H1 (cell line): ENCODE measurements around the gene PRRT4. TPM values are rescaled to one million over a fixed set of nuclear protein-coding genes. Genes with fewer than 3 reads are reported as not detected.

ENCODE experiments used
- CTCF ChIA-PET: fragments of 300-600 bp; sonication (Branson Sonifier 250); formaldehyde crosslinking; loops from one replicate; lab custom pipeline; 2021; ENCODE audit not compliant: partially characterized antibody; lab: Charles Lee
- POLR2A ChIA-PET: fragments of 300-600 bp; sonication (Branson Sonifier 250); formaldehyde crosslinking; loops from one replicate; lab custom pipeline; 2021; ENCODE audit warnings: inconsistent platforms; ENCODE audit not compliant: partially characterized antibody; lab: Charles Lee
- DNase-seq, 2 experiments: peaks; one replicate each; pipeline versions ENCODE4 v3.0.0 to v3.0.0-alpha.2; 2010 to 2022; ENCODE audit warnings: low spot score in 2 of 2, low read depth in 1 of 2, mixed read lengths in 1 of 2
- FAIRE-seq: peaks from 2 replicates; lab custom pipeline; 2011; peaks lifted over from hg19 to GRCh38; lab: Jason Lieb, UNC
- H2AFZ ChIP-seq: 2 replicates; pipeline ENCODE4 v1.8.1; 2012; ENCODE audit warnings: low read length, inconsistent platforms
- H2AK5ac ChIP-seq: 2 replicates; pipeline ENCODE4 v1.6.1; 2013; ENCODE audit warnings: low read depth, low read length
- H2BK120ac ChIP-seq: replicated peaks from 2 replicates; pipeline ENCODE3; 2013; ENCODE audit warnings: low read depth, low read length, inconsistent platforms
- H2BK12ac ChIP-seq: 2 replicates; pipeline ENCODE4 v1.6.1; 2013; ENCODE audit warnings: low read depth, low read length
- H2BK15ac ChIP-seq: 2 replicates; pipeline ENCODE4 v1.6.1; 2013; ENCODE audit warnings: low read length
- H2BK20ac ChIP-seq: 2 replicates; pipeline ENCODE4 v1.6.1; 2013; ENCODE audit warnings: low read length
- H2BK5ac ChIP-seq: 2 replicates; pipeline ENCODE4 v1.6.1; 2013; ENCODE audit warnings: low read depth, low read length
- H3K14ac ChIP-seq: 2 replicates; pipeline ENCODE4 v1.6.1; 2013; ENCODE audit warnings: inconsistent platforms; ENCODE audit not compliant: insufficient read length
- H3K18ac ChIP-seq: 2 replicates; pipeline ENCODE4 v1.6.1; 2013; ENCODE audit warnings: low read length; ENCODE audit errors: extremely low read depth
- H3K23ac ChIP-seq: 2 replicates; pipeline ENCODE4 v1.6.1; 2013; ENCODE audit warnings: inconsistent platforms; ENCODE audit not compliant: insufficient read length
- H3K23me2 ChIP-seq: 2 replicates; pipeline ENCODE4 v1.6.1; 2013; ENCODE audit warnings: low read depth, low read length
- H3K27ac ChIP-seq: 2 replicates; pipeline ENCODE4 v1.6.1; 2011; ENCODE audit warnings: low read depth, low read length, inconsistent platforms
- H3K27me3 ChIP-seq, 4 experiments: replicated peaks in 1 of 4; 1 replicate in 1 of 4; 2 replicates in 3 of 4; pipeline versions ENCODE4 v1.6.1 to v1.8.1; 2011 to 2013; ENCODE audit warnings: low read length in 3 of 4, mild to moderate bottlenecking in 3 of 4, inconsistent platforms in 2 of 4, mixed read lengths in 2 of 4, moderate library complexity in 1 of 4; ENCODE audit not compliant: control insufficient read depth in 3 of 4, insufficient read depth in 3 of 4; ENCODE audit errors: extremely low read depth in 1 of 4
- H3K36me3 ChIP-seq, 4 experiments: 2 replicates each; pipeline versions ENCODE4 v1.6.1 to v1.8.1; 2011 to 2013; ENCODE audit warnings: mild to moderate bottlenecking in 4 of 4, low read length in 3 of 4, moderate library complexity in 2 of 4, control low read depth in 1 of 4, inconsistent platforms in 1 of 4; ENCODE audit not compliant: insufficient read depth in 4 of 4, control insufficient read depth in 2 of 4
- H3K4ac ChIP-seq: replicated peaks from 2 replicates; pipeline ENCODE3; 2013; ENCODE audit warnings: low read length, low read depth, mixed read lengths, inconsistent platforms; ENCODE audit not compliant: insufficient read length
- H3K4me1 ChIP-seq, 4 experiments: replicated peaks in 1 of 4; 1 replicate in 1 of 4; 2 replicates in 3 of 4; pipeline versions ENCODE4 v1.6.1 to v1.8.1; 2011 to 2013; ENCODE audit warnings: low read length in 3 of 4, inconsistent platforms in 2 of 4, mixed read lengths in 1 of 4; ENCODE audit not compliant: insufficient read depth in 4 of 4, control insufficient read depth in 3 of 4
- H3K4me2 ChIP-seq, 2 experiments: 2 replicates each; pipeline versions ENCODE4 v1.6.1 to v1.8.1; 2011 to 2013; ENCODE audit warnings: low read depth in 2 of 2, low read length in 2 of 2, control low read depth in 1 of 2, inconsistent platforms in 1 of 2, mild to moderate bottlenecking in 1 of 2; ENCODE audit not compliant: insufficient read depth in 1 of 2
- H3K4me3 ChIP-seq, 4 experiments: fragments of 200-600, 300-600 bp in 1 of 4; sonication (generic), shearing (Covaris generic), sonication (Bioruptor Twin) in 1 of 4; 2 replicates each; pipeline versions ENCODE4 v1.5.1 to v1.8.1; 2011 to 2016; ENCODE audit warnings: low read length in 4 of 4, low read depth in 3 of 4, control low read depth in 2 of 4, inconsistent platforms in 2 of 4, mild to moderate bottlenecking in 2 of 4, mixed read lengths in 1 of 4, moderate library complexity in 1 of 4; ENCODE audit not compliant: insufficient read depth in 2 of 4; ENCODE audit errors: extremely low read depth in 1 of 4
- H3K56ac ChIP-seq: replicated peaks from 2 replicates; pipeline ENCODE3; 2013; ENCODE audit warnings: low read depth, mild to moderate bottlenecking, mixed read lengths, low read length, inconsistent platforms; ENCODE audit not compliant: insufficient read length
- H3K79me1 ChIP-seq: 2 replicates; pipeline ENCODE4 v1.6.1; 2013; ENCODE audit warnings: low read depth, low read length, control low read depth
- H3K79me2 ChIP-seq, 2 experiments: 2 replicates each; pipeline versions ENCODE4 v1.6.1 to v1.8.1; 2012 to 2013; ENCODE audit warnings: low read length in 2 of 2, mild to moderate bottlenecking in 2 of 2, inconsistent platforms in 1 of 2; ENCODE audit not compliant: insufficient read depth in 2 of 2, control insufficient read depth in 1 of 2
- H3K9ac ChIP-seq, 4 experiments: replicated peaks in 1 of 4; 1 replicate in 1 of 4; 2 replicates in 3 of 4; pipeline versions ENCODE4 v1.6.1 to v1.8.1; 2011 to 2013; ENCODE audit warnings: low read depth in 3 of 4, low read length in 3 of 4, control low read depth in 2 of 4, mild to moderate bottlenecking in 2 of 4, moderate library complexity in 2 of 4, inconsistent platforms in 1 of 4; ENCODE audit errors: extremely low read depth in 1 of 4
- H3K9me3 ChIP-seq, 2 experiments: 2 replicates each; pipeline versions ENCODE4 v1.6.1 to v1.8.1; 2012 to 2013; ENCODE audit warnings: mild to moderate bottlenecking in 2 of 2, moderate library complexity in 2 of 2, control low read depth in 1 of 2, inconsistent platforms in 1 of 2, low read depth in 1 of 2, low read length in 1 of 2, mixed read lengths in 1 of 2; ENCODE audit not compliant: insufficient read depth in 2 of 2
- H4K20me1 ChIP-seq, 2 experiments: replicated peaks in 1 of 2; 2 replicates each; pipeline versions ENCODE3 to v1.8.1; 2011 to 2013; ENCODE audit warnings: inconsistent platforms in 2 of 2, low read length in 2 of 2, mild to moderate bottlenecking in 1 of 2; ENCODE audit not compliant: insufficient read depth in 2 of 2, control insufficient read depth in 1 of 2
- H4K5ac ChIP-seq: 2 replicates; pipeline ENCODE4 v1.6.1; 2013; ENCODE audit warnings: low read length, low read depth, mixed read lengths, inconsistent platforms; ENCODE audit not compliant: insufficient read length
- H4K8ac ChIP-seq: 2 replicates; pipeline ENCODE4 v1.8.0; 2013; ENCODE audit warnings: mild to moderate bottlenecking, moderate library complexity, low read length, inconsistent platforms; ENCODE audit not compliant: insufficient read depth; ENCODE audit errors: extremely low read depth
- H4K91ac ChIP-seq: replicated peaks from 2 replicates; pipeline ENCODE3; 2013; ENCODE audit warnings: low read length, mixed read lengths, inconsistent platforms; ENCODE audit not compliant: insufficient read length
- CBX5 ChIP-seq: fragments of 300-800, 300-1000 bp; sonication (generic); IDR thresholded peaks from 2 replicates; pipeline ENCODE4 v1.7.1; 2016; ENCODE audit warnings: antibody characterized with exemption, low read length, low read depth
- CBX8 ChIP-seq: fragments of 300-800, 300-1000 bp; sonication (generic); IDR thresholded peaks from 2 replicates; pipeline ENCODE4 v1.7.1; 2016; ENCODE audit warnings: low read depth, low read length, borderline replicate concordance
- CTBP2 ChIP-seq: IDR thresholded peaks from 2 replicates; pipeline ENCODE4 v1.7.0; 2011; ENCODE audit warnings: borderline replicate concordance, mild to moderate bottlenecking, moderate library complexity, mixed read lengths, low read length; ENCODE audit not compliant: insufficient read depth, insufficient read length
- EZH2 ChIP-seq: fragments of 200-600 bp; sonication (generic); IDR thresholded peaks from 2 replicates; pipeline ENCODE4 v1.7.1; 2012; ENCODE audit warnings: low read depth, mild to moderate bottlenecking, moderate library complexity, low read length, inconsistent platforms; ENCODE audit not compliant: severe bottlenecking
- KDM4A ChIP-seq: IDR thresholded peaks from one replicate; pipeline ENCODE4 v1.7.1; 2012; ENCODE audit warnings: low read depth, mild to moderate bottlenecking, moderate library complexity, low read length, inconsistent platforms; ENCODE audit not compliant: severe bottlenecking
- MAFK ChIP-seq: IDR thresholded peaks from 2 replicates; pipeline ENCODE4 v1.6.1; 2012; ENCODE audit warnings: low read depth, mild to moderate bottlenecking, improper control_type of control experiment, low read length
- MAX ChIP-seq: IDR thresholded peaks from 2 replicates; pipeline ENCODE4 v1.6.1; 2012; ENCODE audit warnings: inconsistent platforms
- TCF12 ChIP-seq: IDR thresholded peaks from 2 replicates; pipeline ENCODE4 v1.6.1; 2011; ENCODE audit warnings: low read depth, mild to moderate bottlenecking, low read length
- YY1 ChIP-seq: IDR thresholded peaks from 2 replicates; pipeline ENCODE4 v1.6.1; 2011; ENCODE audit warnings: low read depth, mild to moderate bottlenecking, low read length
- WGBS, 2 experiments: shearing (Covaris generic) in 1 of 2; methylation state at CpG; one replicate each; pipeline versions ENCODE4 v1.1.6 to v1.1.7; 2013 to 2015; ENCODE audit warnings: low lambda C conversion rate in 2 of 2, mixed read lengths in 2 of 2, inconsistent platforms in 1 of 2, low coverage in 1 of 2, missing lambda C conversion rate in 1 of 2; ENCODE audit not compliant: insufficient replicate concordance in 2 of 2, insufficient coverage in 1 of 2, insufficient read length in 1 of 2; ENCODE audit errors: extremely low coverage in 1 of 2, missing lambda C conversion rate in 1 of 2; 5-methylcytosine and 5-hydroxymethylcytosine counted together
- polyA plus RNA-seq, 7 experiments: library from polyadenylated mRNA; depleted of rRNA in 3 of 7; stranded (reverse) in 5 of 7; unstranded in 2 of 7; fragments of >200 nt in 5 of 7; fragments of 200-250 nt in 2 of 7; gene quantifications; 1 replicate in 5 of 7; 2 replicates in 1 of 7; 4 replicates in 1 of 7; pipeline versions ENCODE4 v1.2.1 to v1.2.3, GENCODE V29; 2011 to 2013; ENCODE audit warnings: missing spikeins in 2 of 7, mixed read lengths in 2 of 7
- total RNA-seq: library from RNA; stranded (reverse); fragmentation: NEBNext Ultra II Directional; extraction: Animal tissue kit (Norgen Biotek cat#: 25700); gene quantifications from 2 replicates; pipeline ENCODE4 v1.2.1, GENCODE V29; 2021

PRRT4 gene
- total and polyA plus RNA-seq, 2 of the 8 experiments (the other 6 are each of a cell fraction or from before 2014, with no cell fraction given) = 0.34 to 1.0 TPM

- no peak overlapping the region for H4K8ac ChIP-seq
These were observed 7.9 kb downstream of the PRRT4 start for GRCh38 chr7:128353610-128354009.

More at GRCh38 chr7:128353610-128354009, 7.9 kb downstream of the PRRT4 start:
- H3K79me2 ChIP-seq = no peaks in the 10 kb centered on the region
- H4K91ac ChIP-seq = no peak overlapping the region
- no peak overlapping the region for H3K23ac ChIP-seq
- no peak overlapping the region for H3K18ac ChIP-seq
- H3K4me2 ChIP-seq = no peak overlapping the region
- no peak overlapping the region for H3K9ac ChIP-seq
- H2BK12ac ChIP-seq = peak overlapping the region; percentile 60; the same call in 1 of the 2 replicates
- no peak overlapping the region for H3K56ac ChIP-seq
- 93% methylated on average over 1 of the region's 1 CpG; no CpG with 5 or more reads in 1 of the 2 experiments for WGBS, 2 experiments
- H3K27me3 ChIP-seq = peaks cover 34 to 68% (median 57%) of the 10 kb centered on the region in 4 experiments
- DNase-seq (no peak), FAIRE-seq (no peak)
- no peaks in the 10 kb centered on the region; a peak in 1 of 4 replicates for H3K9me3 ChIP-seq
- H2BK20ac ChIP-seq = no peak overlapping the region
- H4K20me1 ChIP-seq = peaks cover 0 to 1% of the 10 kb centered on the region in 2 experiments
- H3K79me1 ChIP-seq = no peaks in the 10 kb centered on the region
- no peak overlapping the region for H2BK15ac ChIP-seq
- no peak overlapping the region for H2AFZ ChIP-seq
- POLR2A ChIA-PET = interaction anchor here (0.9 kb wide), 1 partner anchor 28 kb away, joined by 3 read pairs; no protein-coding TSS in a partner anchor
- H3K36me3 ChIP-seq = peaks cover 0 to 6% (median 0%) of the 10 kb centered on the region in 4 experiments; a peak in 1 of 8 replicates
- no peak overlapping the region for H2BK120ac ChIP-seq
- peaks cover 0 to 7% (median 5%) of the 10 kb centered on the region in 4 experiments; a peak in 6 of 7 replicates for H3K4me1 ChIP-seq
- no peak overlapping the region for H3K14ac ChIP-seq
- no peak overlapping the region for H2BK5ac ChIP-seq
- H4K5ac ChIP-seq = no peak overlapping the region
- no peak for TF ChIP-seq CBX5
- TF ChIP-seq YY1 = no peak
- no peak for TF ChIP-seq CTBP2
- TF ChIP-seq CBX8 = no peak
- no peak for TF ChIP-seq MAFK
- no peak for TF ChIP-seq MAX
- TF ChIP-seq EZH2 = no peak
- no peak for TF ChIP-seq KDM4A
- no peak for TF ChIP-seq TCF12
- TF ChIP-seq, all 59 proteins: peak for 0
- H3K23me2 ChIP-seq = peaks cover 3% of the 10 kb centered on the region; the same call in 1 of the 2 replicates
- no peak overlapping the region for H3K4ac ChIP-seq
- H3K27ac ChIP-seq = no peak overlapping the region
- peak overlapping the region; percentile 82; the same call in 1 of the 2 replicates for H2AK5ac ChIP-seq
- CTCF ChIA-PET = interaction anchor here (0.6 to 11.5 kb wide), 9 partner anchors 17 to 234 kb away, joined by 3 to 274 read pairs (median 4); no protein-coding TSS in a partner anchor
- no peak overlapping the region for H3K4me3 ChIP-seq
